HepG2 (cell line): ENCODE measurements around the gene SLC25A45.

Experiments used
- BRCA1 ChIP-seq: sonication (generic); formaldehyde crosslinking; IDR thresholded peaks from 2 replicates; pipeline ENCODE4 v1.4.0; 2020; ENCODE audit warnings: missing genetic modification reagents
- CHD2 ChIP-seq: IDR thresholded peaks from 2 replicates; pipeline ENCODE4 v1.6.1; 2011; ENCODE audit warnings: low read depth, low read length, improper control_type of control experiment
- CTCF ChIP-seq: sonication (generic); formaldehyde crosslinking; IDR thresholded peaks from 2 replicates; pipeline ENCODE4 v1.5.0; 2020; ENCODE audit warnings: mild to moderate bottlenecking, missing genetic modification reagents, moderate library complexity
- HNRNPUL1 ChIP-seq: fragments of 200-400 bp; formaldehyde crosslinking; IDR thresholded peaks from 2 replicates; pipeline ENCODE4 v1.6.1; 2017; ENCODE audit warnings: low read depth, mild to moderate bottlenecking, low read length, moderate library complexity
- MYC ChIP-seq: sonication (generic); formaldehyde crosslinking; IDR thresholded peaks from 2 replicates; pipeline ENCODE4 v1.9.0; 2021; ENCODE audit warnings: missing genetic modification reagents, borderline replicate concordance
- NFE2L1 ChIP-seq: sonication (generic); formaldehyde crosslinking; IDR thresholded peaks from 2 replicates; pipeline ENCODE4 v1.4.0; 2020; ENCODE audit warnings: missing genetic modification reagents, mild to moderate bottlenecking, borderline replicate concordance
- RAD21 ChIP-seq: fragments of 450-650 bp; formaldehyde crosslinking; IDR thresholded peaks from 2 replicates; pipeline ENCODE4 v1.5.0; 2020; ENCODE audit warnings: mild to moderate bottlenecking
- SKIL ChIP-seq: sonication (generic); formaldehyde crosslinking; IDR thresholded peaks from 2 replicates; pipeline ENCODE4 v1.8.0; 2022; ENCODE audit warnings: missing genetic modification reagents, mild to moderate bottlenecking, moderate library complexity, borderline replicate concordance
- SMAD3 ChIP-seq: sonication (generic); formaldehyde crosslinking; IDR thresholded peaks from 2 replicates; pipeline ENCODE4 v1.4.0; 2020; ENCODE audit warnings: missing genetic modification reagents
- SNAPC5 ChIP-seq: sonication (generic); formaldehyde crosslinking; IDR thresholded peaks from 2 replicates; pipeline ENCODE4 v1.8.1; 2023; ENCODE audit warnings: mild to moderate bottlenecking, missing genetic modification reagents, borderline replicate concordance
- UBTF ChIP-seq: sonication (generic); formaldehyde crosslinking; IDR thresholded peaks from 2 replicates; pipeline ENCODE4 v1.4.0; 2020; ENCODE audit warnings: mild to moderate bottlenecking, missing genetic modification reagents
- ZBTB4 ChIP-seq: sonication (generic); formaldehyde crosslinking; IDR thresholded peaks from 2 replicates; pipeline ENCODE4 v1.4.0; 2020; ENCODE audit warnings: missing genetic modification reagents, mild to moderate bottlenecking, borderline replicate concordance
- TF ChIP-seq, protein P1 (sequence below): sonication (generic); formaldehyde crosslinking; IDR thresholded peaks from 2 replicates; pipeline ENCODE4 v1.5.0; 2020; ENCODE audit warnings: missing genetic modification reagents
- TF ChIP-seq, protein P2 (sequence below), 2 experiments: IDR thresholded peaks; 2 replicates each; pipeline ENCODE4 v1.6.1; 2011 to 2012; ENCODE audit warnings: low read length in 2 of 2, borderline replicate concordance in 1 of 2, low read depth in 1 of 2, mild to moderate bottlenecking in 1 of 2, moderate library complexity in 1 of 2

GRCh38 chr11:65398362-65398910 lies 16.0 kb upstream of the SLC25A45 start:
- TF ChIP-seq HNRNPUL1 (no peak), SMAD3 (CRISPR knock-in tag) (no peak), RAD21 (CRISPR knock-in tag) (no peak), CHD2 (no peak), SKIL (CRISPR knock-in tag) (no peak), CTCF (CRISPR knock-in tag) (no peak), ZBTB4 (no peak), MYC (no peak), SNAPC5 (no peak), UBTF (CRISPR knock-in tag) (no peak), BRCA1 (CRISPR knock-in tag) (no peak), NFE2L1 (CRISPR knock-in tag) (no peak)
- TF ChIP-seq, protein P1, sequence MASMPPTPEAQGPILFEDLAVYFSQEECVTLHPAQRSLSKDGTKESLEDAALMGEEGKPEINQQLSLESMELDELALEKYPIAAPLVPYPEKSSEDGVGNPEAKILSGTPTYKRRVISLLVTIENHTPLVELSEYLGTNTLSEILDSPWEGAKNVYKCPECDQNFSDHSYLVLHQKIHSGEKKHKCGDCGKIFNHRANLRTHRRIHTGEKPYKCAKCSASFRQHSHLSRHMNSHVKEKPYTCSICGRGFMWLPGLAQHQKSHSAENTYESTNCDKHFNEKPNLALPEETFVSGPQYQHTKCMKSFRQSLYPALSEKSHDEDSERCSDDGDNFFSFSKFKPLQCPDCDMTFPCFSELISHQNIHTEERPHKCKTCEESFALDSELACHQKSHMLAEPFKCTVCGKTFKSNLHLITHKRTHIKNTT = no peak
- TF ChIP-seq, protein P2, sequence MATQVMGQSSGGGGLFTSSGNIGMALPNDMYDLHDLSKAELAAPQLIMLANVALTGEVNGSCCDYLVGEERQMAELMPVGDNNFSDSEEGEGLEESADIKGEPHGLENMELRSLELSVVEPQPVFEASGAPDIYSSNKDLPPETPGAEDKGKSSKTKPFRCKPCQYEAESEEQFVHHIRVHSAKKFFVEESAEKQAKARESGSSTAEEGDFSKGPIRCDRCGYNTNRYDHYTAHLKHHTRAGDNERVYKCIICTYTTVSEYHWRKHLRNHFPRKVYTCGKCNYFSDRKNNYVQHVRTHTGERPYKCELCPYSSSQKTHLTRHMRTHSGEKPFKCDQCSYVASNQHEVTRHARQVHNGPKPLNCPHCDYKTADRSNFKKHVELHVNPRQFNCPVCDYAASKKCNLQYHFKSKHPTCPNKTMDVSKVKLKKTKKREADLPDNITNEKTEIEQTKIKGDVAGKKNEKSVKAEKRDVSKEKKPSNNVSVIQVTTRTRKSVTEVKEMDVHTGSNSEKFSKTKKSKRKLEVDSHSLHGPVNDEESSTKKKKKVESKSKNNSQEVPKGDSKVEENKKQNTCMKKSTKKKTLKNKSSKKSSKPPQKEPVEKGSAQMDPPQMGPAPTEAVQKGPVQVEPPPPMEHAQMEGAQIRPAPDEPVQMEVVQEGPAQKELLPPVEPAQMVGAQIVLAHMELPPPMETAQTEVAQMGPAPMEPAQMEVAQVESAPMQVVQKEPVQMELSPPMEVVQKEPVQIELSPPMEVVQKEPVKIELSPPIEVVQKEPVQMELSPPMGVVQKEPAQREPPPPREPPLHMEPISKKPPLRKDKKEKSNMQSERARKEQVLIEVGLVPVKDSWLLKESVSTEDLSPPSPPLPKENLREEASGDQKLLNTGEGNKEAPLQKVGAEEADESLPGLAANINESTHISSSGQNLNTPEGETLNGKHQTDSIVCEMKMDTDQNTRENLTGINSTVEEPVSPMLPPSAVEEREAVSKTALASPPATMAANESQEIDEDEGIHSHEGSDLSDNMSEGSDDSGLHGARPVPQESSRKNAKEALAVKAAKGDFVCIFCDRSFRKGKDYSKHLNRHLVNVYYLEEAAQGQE (IDR thresholded peaks at IDR 0.05; ENCODE audit: borderline replicate concordance in 1 of 2, low read depth in 1 of 2, low read length in 2 of 2) = no peak
